ENCODE measurements around the gene HSBP1L1.

- TF ChIP-seq CEBPB (IDR thresholded peaks at IDR 0.05) (no peak), ELK1 (IDR thresholded peaks at IDR 0.05; ENCODE audit: low read depth, low read length) (no peak), CTCF (IDR thresholded peaks at IDR 0.05) (no peak), JUNB (IDR thresholded peaks at IDR 0.05) (no peak), JUN (IDR thresholded peaks at IDR 0.05) (no peak), MAX (IDR thresholded peaks at IDR 0.05) (peak; percentile 81; the same call in 1 of the 2 replicates), TP53 (CRISPR knock-in tag; IDR thresholded peaks at IDR 0.05) (no peak), HDAC2 (IDR thresholded peaks at IDR 0.05) (no peak), POLR2A (IDR thresholded peaks at IDR 0.05; ENCODE audit: low read length) (no peak), MAZ (IDR thresholded peaks at IDR 0.05; ENCODE audit: borderline replicate concordance, low read depth, low read length) (no peak), SMC3 (IDR thresholded peaks at IDR 0.05) (no peak)
These were observed 23.6 kb downstream of the HSBP1L1 start for GRCh38 chr18:79988071-79988450.

Measured in A549 (cell line).